HepG2 (cell line): ENCODE results near the gene PACSIN1. TPM values are rescaled to one million over a fixed set of nuclear protein-coding genes. Genes with fewer than 3 reads are reported as not detected.

Experiments
- FOXJ3 ChIP-seq: sonication (generic); formaldehyde crosslinking; IDR thresholded peaks from 2 replicates; pipeline ENCODE4 v1.4.0; 2020; ENCODE audit warnings: missing genetic modification reagents, mild to moderate bottlenecking, borderline replicate concordance
- GATAD1 ChIP-seq: IDR thresholded peaks from 2 replicates; pipeline ENCODE4 v1.6.1; 2016; ENCODE audit warnings: missing genetic modification reagents, missing compliant biosample characterization
- RAD51 ChIP-seq: fragments of 450-650 bp; IDR thresholded peaks from 2 replicates; pipeline ENCODE4 v1.6.1; 2016; ENCODE audit warnings: borderline replicate concordance
- TBL1XR1 ChIP-seq: fragments of 150-350 bp; IDR thresholded peaks from 2 replicates; pipeline ENCODE4 v1.6.1; 2014; ENCODE audit warnings: borderline replicate concordance, low read length; ENCODE audit not compliant: partially characterized antibody
- ZFP1 ChIP-seq: IDR thresholded peaks from 2 replicates; pipeline ENCODE4 v1.6.1; 2016
- ZFP36L2 ChIP-seq: sonication (generic); formaldehyde crosslinking; IDR thresholded peaks from 2 replicates; pipeline ENCODE4 v1.4.0; 2020; ENCODE audit warnings: missing genetic modification reagents
- ZFP82 ChIP-seq: sonication (generic); formaldehyde crosslinking; IDR thresholded peaks from 2 replicates; pipeline ENCODE4 v1.5.1; 2020; ENCODE audit warnings: mild to moderate bottlenecking, missing genetic modification reagents, borderline replicate concordance
- ZNF251 ChIP-seq: sonication (generic); formaldehyde crosslinking; IDR thresholded peaks from 2 replicates; pipeline ENCODE4 v1.9.0; 2021; ENCODE audit warnings: mild to moderate bottlenecking, missing genetic modification reagents
- ZNF546 ChIP-seq: sonication (generic); formaldehyde crosslinking; conservative IDR thresholded peaks from 2 replicates; pipeline ENCODE4 v1.8.1; 2023; ENCODE audit warnings: mild to moderate bottlenecking, missing genetic modification reagents
- ZNF780A ChIP-seq: sonication (generic); formaldehyde crosslinking; IDR thresholded peaks from 2 replicates; pipeline ENCODE4 v1.8.0; 2022; ENCODE audit warnings: mild to moderate bottlenecking, missing genetic modification reagents, moderate library complexity
- polyA plus RNA-seq, 8 experiments: library from polyadenylated mRNA; depleted of rRNA in 3 of 8; stranded (reverse) in 7 of 8; unstranded in 1 of 8; fragments of >200 nt; fragmentation: Illumina TruSeq in 4 of 8; extraction: Trizol in 4 of 8; gene quantifications; 2 replicates each; pipeline versions ENCODE4 v1.2.1 to v1.2.3, GENCODE V29; 2011 to 2016; ENCODE audit warnings: low read depth in 4 of 8, missing spikeins in 1 of 8, mixed read lengths in 1 of 8; ENCODE audit not compliant: insufficient read depth in 1 of 8
- total RNA-seq, 5 experiments: library from RNA; depleted of rRNA; stranded (reverse); fragments of >200 nt; fragmentation: Illumina TruSeq; extraction: Trizol; gene quantifications; 2 replicates each; pipeline ENCODE4 v1.2.3, GENCODE V29; 2016; ENCODE audit warnings: low read depth in 1 of 5
- TF ChIP-seq, protein P1 (sequence below): sonication (generic); formaldehyde crosslinking; IDR thresholded peaks from 2 replicates; pipeline ENCODE4 v1.4.0; 2020; ENCODE audit warnings: missing genetic modification reagents, mild to moderate bottlenecking, borderline replicate concordance
- TF ChIP-seq, protein P2 (sequence below): sonication (generic); formaldehyde crosslinking; IDR thresholded peaks from 2 replicates; pipeline ENCODE4 v1.4.0; 2020; ENCODE audit warnings: mild to moderate bottlenecking, missing genetic modification reagents
- TF ChIP-seq, protein P3 (sequence below): sonication (generic); formaldehyde crosslinking; IDR thresholded peaks from 2 replicates; pipeline ENCODE4 v1.5.0; 2020; ENCODE audit warnings: missing genetic modification reagents, mild to moderate bottlenecking, borderline replicate concordance
- TF ChIP-seq, protein P4 (sequence below): sonication (generic); formaldehyde crosslinking; IDR thresholded peaks from 2 replicates; pipeline ENCODE4 v1.5.0; 2020; ENCODE audit warnings: missing genetic modification reagents
- TF ChIP-seq, protein P5 (sequence below): sonication (generic); formaldehyde crosslinking; IDR thresholded peaks from 2 replicates; pipeline ENCODE4 v1.5.1; 2020; ENCODE audit warnings: mild to moderate bottlenecking, missing genetic modification reagents

PACSIN1 gene
- total and polyA plus RNA-seq, 2 of the 13 experiments (the other 11 are each of a cell fraction or from before 2014, with no cell fraction given): not detected

DNA sequence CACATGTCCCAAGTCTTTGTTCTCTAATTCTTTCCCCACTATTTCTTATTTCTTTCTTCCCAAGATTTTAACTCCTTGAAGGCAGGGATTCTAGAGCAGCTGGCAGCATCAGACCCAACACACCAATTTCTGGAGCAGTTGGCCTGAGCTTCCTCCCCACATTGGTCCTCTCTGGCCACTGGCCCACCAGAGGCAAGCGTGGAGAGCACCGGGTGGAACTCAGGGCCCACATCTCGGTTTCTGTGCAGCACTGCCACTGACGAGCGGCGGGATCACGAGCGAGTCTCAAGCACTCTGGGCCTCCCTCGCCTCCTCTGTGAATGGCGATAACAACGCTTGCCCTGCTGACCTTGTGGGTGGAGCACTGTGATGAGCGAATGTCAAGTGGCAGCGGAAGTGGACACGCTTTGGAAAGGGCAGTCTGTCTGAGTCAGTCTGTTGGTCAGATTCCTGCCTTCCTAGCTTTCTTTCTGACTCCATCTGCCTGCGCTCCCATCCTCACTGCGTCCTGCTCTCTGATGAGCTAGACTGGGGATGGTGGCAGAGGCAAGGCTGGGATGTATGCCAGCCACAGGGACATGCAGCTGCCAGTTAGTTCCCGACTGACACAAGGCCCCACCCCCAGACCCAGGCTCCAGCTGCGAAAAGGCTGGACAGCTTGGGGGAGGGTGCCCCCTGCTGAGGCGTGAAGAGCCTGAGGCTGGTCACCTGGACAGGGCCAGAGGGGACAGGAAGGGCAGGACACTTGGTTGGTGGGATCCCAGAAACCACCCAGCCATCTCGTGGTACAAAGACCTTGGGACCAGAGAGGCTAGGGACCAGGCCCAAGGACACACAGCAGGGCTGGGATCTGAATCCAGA is 94.7 kb downstream of the PACSIN1 start (continued):
- TF ChIP-seq ZNF780A: no peak
- TF ChIP-seq ZFP36L2 (CRISPR knock-in tag): no peak
- TF ChIP-seq, protein P1, sequence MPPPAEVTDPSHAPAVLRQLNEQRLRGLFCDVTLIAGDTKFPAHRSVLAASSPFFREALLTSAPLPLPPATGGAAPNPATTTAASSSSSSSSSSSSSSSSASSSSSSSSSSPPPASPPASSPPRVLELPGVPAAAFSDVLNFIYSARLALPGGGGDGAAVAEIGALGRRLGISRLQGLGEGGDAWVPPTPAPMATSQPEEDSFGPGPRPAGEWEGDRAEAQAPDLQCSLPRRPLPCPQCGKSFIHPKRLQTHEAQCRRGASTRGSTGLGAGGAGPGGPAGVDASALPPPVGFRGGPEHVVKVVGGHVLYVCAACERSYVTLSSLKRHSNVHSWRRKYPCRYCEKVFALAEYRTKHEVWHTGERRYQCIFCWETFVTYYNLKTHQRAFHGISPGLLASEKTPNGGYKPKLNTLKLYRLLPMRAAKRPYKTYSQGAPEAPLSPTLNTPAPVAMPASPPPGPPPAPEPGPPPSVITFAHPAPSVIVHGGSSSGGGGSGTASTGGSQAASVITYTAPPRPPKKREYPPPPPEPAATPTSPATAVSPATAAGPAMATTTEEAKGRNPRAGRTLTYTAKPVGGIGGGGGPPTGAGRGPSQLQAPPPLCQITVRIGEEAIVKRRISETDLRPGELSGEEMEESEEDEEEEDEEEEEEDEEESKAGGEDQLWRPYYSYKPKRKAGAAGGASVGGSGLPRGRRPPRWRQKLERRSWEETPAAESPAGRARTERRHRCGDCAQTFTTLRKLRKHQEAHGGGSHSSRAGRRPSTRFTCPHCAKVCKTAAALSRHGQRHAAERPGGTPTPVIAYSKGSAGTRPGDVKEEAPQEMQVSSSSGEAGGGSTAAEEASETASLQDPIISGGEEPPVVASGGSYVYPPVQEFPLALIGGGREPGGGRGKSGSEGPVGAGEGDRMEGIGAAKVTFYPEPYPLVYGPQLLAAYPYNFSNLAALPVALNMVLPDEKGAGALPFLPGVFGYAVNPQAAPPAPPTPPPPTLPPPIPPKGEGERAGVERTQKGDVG: no peak
- TF ChIP-seq ZFP1 (CRISPR knock-in tag): no peak
- TF ChIP-seq ZNF251 (CRISPR knock-in tag): 0 out of 2 replicates have a peak, but pooled peaks have one; percentile 70
- no peak; the same call in 1 of the 2 replicates for TF ChIP-seq GATAD1 (CRISPR knock-in tag)
- TF ChIP-seq ZNF546 (CRISPR knock-in tag): no peak
- no peak for TF ChIP-seq ZFP82 (CRISPR knock-in tag)
- TF ChIP-seq, protein P2, sequence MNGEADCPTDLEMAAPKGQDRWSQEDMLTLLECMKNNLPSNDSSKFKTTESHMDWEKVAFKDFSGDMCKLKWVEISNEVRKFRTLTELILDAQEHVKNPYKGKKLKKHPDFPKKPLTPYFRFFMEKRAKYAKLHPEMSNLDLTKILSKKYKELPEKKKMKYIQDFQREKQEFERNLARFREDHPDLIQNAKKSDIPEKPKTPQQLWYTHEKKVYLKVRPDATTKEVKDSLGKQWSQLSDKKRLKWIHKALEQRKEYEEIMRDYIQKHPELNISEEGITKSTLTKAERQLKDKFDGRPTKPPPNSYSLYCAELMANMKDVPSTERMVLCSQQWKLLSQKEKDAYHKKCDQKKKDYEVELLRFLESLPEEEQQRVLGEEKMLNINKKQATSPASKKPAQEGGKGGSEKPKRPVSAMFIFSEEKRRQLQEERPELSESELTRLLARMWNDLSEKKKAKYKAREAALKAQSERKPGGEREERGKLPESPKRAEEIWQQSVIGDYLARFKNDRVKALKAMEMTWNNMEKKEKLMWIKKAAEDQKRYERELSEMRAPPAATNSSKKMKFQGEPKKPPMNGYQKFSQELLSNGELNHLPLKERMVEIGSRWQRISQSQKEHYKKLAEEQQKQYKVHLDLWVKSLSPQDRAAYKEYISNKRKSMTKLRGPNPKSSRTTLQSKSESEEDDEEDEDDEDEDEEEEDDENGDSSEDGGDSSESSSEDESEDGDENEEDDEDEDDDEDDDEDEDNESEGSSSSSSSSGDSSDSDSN (CRISPR knock-in tag): peak; percentile 42; the same call in 1 of the 2 replicates
- TF ChIP-seq, protein P3, sequence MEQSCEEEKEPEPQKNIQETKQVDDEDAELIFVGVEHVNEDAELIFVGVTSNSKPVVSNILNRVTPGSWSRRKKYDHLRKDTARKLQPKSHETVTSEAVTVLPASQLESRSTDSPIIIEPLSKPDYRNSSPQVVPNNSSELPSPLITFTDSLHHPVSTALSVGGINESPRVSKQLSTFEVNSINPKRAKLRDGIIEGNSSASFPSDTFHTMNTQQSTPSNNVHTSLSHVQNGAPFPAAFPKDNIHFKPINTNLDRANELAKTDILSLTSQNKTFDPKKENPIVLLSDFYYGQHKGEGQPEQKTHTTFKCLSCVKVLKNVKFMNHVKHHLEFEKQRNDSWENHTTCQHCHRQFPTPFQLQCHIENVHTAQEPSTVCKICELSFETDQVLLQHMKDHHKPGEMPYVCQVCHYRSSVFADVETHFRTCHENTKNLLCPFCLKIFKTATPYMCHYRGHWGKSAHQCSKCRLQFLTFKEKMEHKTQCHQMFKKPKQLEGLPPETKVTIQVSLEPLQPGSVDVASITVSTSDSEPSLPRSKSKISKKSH: peak; percentile 11; the same call in 1 of the 2 replicates
- TF ChIP-seq RAD51: no peak
- TF ChIP-seq TBL1XR1: no peak
- TF ChIP-seq FOXJ3 (CRISPR knock-in tag): no peak
- TF ChIP-seq, protein P4, sequence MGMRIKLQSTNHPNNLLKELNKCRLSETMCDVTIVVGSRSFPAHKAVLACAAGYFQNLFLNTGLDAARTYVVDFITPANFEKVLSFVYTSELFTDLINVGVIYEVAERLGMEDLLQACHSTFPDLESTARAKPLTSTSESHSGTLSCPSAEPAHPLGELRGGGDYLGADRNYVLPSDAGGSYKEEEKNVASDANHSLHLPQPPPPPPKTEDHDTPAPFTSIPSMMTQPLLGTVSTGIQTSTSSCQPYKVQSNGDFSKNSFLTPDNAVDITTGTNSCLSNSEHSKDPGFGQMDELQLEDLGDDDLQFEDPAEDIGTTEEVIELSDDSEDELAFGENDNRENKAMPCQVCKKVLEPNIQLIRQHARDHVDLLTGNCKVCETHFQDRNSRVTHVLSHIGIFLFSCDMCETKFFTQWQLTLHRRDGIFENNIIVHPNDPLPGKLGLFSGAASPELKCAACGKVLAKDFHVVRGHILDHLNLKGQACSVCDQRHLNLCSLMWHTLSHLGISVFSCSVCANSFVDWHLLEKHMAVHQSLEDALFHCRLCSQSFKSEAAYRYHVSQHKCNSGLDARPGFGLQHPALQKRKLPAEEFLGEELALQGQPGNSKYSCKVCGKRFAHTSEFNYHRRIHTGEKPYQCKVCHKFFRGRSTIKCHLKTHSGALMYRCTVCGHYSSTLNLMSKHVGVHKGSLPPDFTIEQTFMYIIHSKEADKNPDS: no peak
- TF ChIP-seq, protein P5, sequence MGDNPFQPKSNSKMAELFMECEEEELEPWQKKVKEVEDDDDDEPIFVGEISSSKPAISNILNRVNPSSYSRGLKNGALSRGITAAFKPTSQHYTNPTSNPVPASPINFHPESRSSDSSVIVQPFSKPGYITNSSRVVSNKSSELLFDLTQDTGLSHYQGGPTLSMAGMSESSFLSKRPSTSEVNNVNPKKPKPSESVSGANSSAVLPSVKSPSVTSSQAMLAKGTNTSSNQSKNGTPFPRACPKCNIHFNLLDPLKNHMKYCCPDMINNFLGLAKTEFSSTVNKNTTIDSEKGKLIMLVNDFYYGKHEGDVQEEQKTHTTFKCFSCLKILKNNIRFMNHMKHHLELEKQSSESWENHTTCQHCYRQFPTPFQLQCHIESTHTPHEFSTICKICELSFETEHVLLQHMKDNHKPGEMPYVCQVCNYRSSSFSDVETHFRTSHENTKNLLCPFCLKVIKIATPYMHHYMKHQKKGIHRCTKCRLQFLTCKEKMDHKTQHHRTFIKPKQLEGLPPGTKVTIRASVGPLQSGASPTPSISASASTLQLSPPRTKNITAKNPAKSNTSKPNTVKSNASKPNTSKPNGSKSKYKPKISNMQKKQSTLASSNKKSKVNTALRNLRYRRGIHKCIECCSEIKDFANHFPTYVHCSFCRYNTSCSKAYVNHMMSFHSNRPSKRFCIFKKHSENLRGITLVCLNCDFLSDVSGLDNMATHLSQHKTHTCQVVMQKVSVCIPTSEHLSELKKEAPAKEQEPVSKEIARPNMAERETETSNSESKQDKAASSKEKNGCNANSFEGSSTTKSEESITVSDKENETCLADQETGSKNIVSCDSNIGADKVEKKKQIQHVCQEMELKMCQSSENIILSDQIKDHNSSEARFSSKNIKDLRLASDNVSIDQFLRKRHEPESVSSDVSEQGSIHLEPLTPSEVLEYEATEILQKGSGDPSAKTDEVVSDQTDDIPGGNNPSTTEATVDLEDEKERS (CRISPR knock-in tag): no peak
